SKM-1 (cell line): ENCODE results near the gene PAX9.

Experiments
- DNase-seq: peaks from one replicate; lab custom pipeline; 2025; ENCODE audit not compliant: unreplicated experiment; lab: John Stamatoyannopoulos, UW

PAX9 gene

GRCh38 chr14:36655963-36656686, 5.5 kb upstream of the PAX9 start:
- DNase-seq, result no peak

- no peak for DNase-seq
Observed at GRCh38 chr14:36656687-36657398, 4.8 kb upstream of the PAX9 start.

GRCh38 chr14:36657399-36658122, 4.1 kb upstream of the PAX9 start:
- DNase-seq, result no peak

GRCh38 chr14:36658123-36659009, 3.3 kb upstream of the PAX9 start:
- no peak for DNase-seq

GRCh38 chr14:36659010-36659821, 2.4 kb upstream of the PAX9 start:
- no peak for DNase-seq

- DNase-seq, result no peak
Observed at GRCh38 chr14:36659822-36660735, 1.6 kb upstream of the PAX9 start.

- DNase-seq, result no peak
Observed at GRCh38 chr14:36660736-36661505, 739 bp upstream of the PAX9 start.

- no peak for DNase-seq
Observed at GRCh38 chr14:36662258-36662542, 540 bp downstream of the PAX9 start.

- no peak for DNase-seq
Observed at GRCh38 chr14:36662543-36663403, 1.1 kb downstream of the PAX9 start.

- DNase-seq, result no peak
Observed at GRCh38 chr14:36663404-36664321, 2.0 kb downstream of the PAX9 start.

GRCh38 chr14:36664322-36665193, 2.9 kb downstream of the PAX9 start:
- no peak for DNase-seq

- DNase-seq, result no peak
Observed at GRCh38 chr14:36665887-36666415, 4.3 kb downstream of the PAX9 start.

GRCh38 chr14:36666416-36667206, 5.0 kb downstream of the PAX9 start:
- DNase-seq, result no peak

GRCh38 chr14:36667679-36668078, 6.0 kb downstream of the PAX9 start:
- DNase-seq, result no peak

GRCh38 chr14:36671149-36671548, 9.5 kb downstream of the PAX9 start:
- DNase-seq, result no peak
